ENCODE measurements around the gene CPN2.

DNA sequence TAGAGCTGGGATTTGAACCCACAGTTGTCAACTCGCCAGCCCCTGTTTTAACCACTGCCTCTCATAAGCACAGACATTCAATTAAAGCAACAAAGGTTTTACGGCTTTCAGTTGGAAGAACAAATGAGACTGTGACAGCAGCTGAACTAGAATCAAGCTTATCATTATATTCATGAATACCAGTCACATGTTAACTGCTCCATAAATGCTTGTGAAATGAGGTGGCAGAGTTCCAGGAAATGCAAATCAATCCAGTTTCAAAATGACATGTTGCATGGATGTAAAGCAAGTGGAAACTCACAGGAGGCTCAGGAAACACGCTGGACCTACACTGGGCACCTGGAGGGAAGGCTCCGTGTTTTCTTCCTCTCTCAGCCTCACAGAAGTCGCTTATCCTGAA is 44.1 kb upstream of the CPN2 start:
- TF ChIP-seq CTCF (IDR thresholded peaks at IDR 0.05): no peak
- TF ChIP-seq EHMT2 (IDR thresholded peaks at IDR 0.05; ENCODE audit: low read depth): no peak
- TF ChIP-seq, protein P1, sequence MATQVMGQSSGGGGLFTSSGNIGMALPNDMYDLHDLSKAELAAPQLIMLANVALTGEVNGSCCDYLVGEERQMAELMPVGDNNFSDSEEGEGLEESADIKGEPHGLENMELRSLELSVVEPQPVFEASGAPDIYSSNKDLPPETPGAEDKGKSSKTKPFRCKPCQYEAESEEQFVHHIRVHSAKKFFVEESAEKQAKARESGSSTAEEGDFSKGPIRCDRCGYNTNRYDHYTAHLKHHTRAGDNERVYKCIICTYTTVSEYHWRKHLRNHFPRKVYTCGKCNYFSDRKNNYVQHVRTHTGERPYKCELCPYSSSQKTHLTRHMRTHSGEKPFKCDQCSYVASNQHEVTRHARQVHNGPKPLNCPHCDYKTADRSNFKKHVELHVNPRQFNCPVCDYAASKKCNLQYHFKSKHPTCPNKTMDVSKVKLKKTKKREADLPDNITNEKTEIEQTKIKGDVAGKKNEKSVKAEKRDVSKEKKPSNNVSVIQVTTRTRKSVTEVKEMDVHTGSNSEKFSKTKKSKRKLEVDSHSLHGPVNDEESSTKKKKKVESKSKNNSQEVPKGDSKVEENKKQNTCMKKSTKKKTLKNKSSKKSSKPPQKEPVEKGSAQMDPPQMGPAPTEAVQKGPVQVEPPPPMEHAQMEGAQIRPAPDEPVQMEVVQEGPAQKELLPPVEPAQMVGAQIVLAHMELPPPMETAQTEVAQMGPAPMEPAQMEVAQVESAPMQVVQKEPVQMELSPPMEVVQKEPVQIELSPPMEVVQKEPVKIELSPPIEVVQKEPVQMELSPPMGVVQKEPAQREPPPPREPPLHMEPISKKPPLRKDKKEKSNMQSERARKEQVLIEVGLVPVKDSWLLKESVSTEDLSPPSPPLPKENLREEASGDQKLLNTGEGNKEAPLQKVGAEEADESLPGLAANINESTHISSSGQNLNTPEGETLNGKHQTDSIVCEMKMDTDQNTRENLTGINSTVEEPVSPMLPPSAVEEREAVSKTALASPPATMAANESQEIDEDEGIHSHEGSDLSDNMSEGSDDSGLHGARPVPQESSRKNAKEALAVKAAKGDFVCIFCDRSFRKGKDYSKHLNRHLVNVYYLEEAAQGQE (IDR thresholded peaks at IDR 0.05): no peak
- TF ChIP-seq MAFK (IDR thresholded peaks at IDR 0.05; ENCODE audit: partially characterized antibody): no peak
- TF ChIP-seq RAD21 (conservative IDR thresholded peaks at IDR 0.05 in 1 of 2, IDR thresholded peaks at IDR 0.05 in 1 of 2): no peak
- no peak for TF ChIP-seq POLR2A (IDR thresholded peaks at IDR 0.05; ENCODE audit: low read length)
